ENCODE data around the gene THSD7B.
"Not testable (repeated sequence)": the region's sequence is repeated elsewhere in the genome, so short reads cannot be mapped to it uniquely, and the experiment has no call there.

The THSD7B gene

DNA sequence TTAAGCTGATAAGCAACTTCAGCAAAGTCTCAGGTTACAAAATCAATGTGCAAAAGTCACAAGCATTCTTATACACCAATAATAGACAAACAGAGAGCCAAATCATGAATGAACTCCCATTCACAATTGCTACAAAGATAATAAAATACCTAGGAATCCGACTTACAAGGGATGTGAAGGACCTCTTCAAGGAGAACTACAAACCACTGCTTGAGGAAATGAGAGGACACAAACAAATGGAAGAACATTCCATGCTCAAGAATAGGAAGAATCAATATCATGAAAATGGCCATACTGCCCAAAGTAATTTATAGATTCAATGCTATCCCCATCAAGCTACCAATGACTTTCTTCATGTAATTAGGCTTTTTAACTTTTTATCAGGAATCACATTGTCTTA, 934.9 kb downstream of the THSD7B start:
- not testable (repeated sequence) for H3K4me1 ChIP-seq (ENCODE audit: control insufficient read depth in 1 of 2, insufficient read depth in 2 of 2, low read length in 2 of 2); H3K36me3 ChIP-seq (ENCODE audit: control insufficient read depth in 1 of 2, insufficient read depth in 2 of 2, low read length in 2 of 2); H3K27me3 ChIP-seq (ENCODE audit: control insufficient read depth in 1 of 2, insufficient read depth in 2 of 2, low read length in 2 of 2); H3K4me3 ChIP-seq (ENCODE audit: low read depth in 1 of 2, low read length in 2 of 2); H3K9me3 ChIP-seq (ENCODE audit: control insufficient read depth in 1 of 2, low read length in 2 of 2); H3K27ac ChIP-seq (ENCODE audit: low read depth, low read length); H3K9ac ChIP-seq (ENCODE audit: low read depth in 1 of 2, low read length in 2 of 2)

DNA sequence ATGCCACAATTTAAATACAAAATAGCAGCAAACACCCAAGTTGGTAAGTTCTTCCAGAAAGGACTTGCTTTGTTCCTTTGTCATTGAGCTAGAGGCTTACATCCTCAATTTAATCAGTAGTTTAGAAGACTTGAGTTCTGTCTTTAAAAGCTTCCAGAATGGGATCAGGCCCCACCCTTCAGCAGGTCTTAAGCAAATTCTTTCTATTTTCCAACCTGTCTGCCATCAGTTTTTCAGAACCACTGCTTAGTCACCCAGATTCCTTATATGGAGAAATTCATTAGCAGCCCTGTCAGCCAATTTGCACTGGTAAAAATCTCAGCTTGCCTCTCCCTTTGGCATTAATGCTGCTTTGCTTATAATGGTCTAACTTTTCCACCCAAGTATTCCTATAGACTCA, 935.3 kb downstream of the THSD7B start:
- Histone ChIP-seq H3K4me3 (ENCODE audit: low read depth in 1 of 2, low read length in 2 of 2) (no peak overlapping the region), H3K9me3 (ENCODE audit: control insufficient read depth in 1 of 2, low read length in 2 of 2) (peaks cover 4% of the 10 kb centered on the region in 2 donors), H3K36me3 (ENCODE audit: control insufficient read depth in 1 of 2, insufficient read depth in 2 of 2, low read length in 2 of 2) (no peaks in the 10 kb centered on the region), H3K4me1 (ENCODE audit: control insufficient read depth in 1 of 2, insufficient read depth in 2 of 2, low read length in 2 of 2) (no peaks in the 10 kb centered on the region), H3K27ac (ENCODE audit: low read depth, low read length) (no peak overlapping the region), H3K27me3 (ENCODE audit: control insufficient read depth in 1 of 2, insufficient read depth in 2 of 2, low read length in 2 of 2) (no peaks in the 10 kb centered on the region), H3K9ac (ENCODE audit: low read depth in 1 of 2, low read length in 2 of 2) (no peak overlapping the region)

DNA sequence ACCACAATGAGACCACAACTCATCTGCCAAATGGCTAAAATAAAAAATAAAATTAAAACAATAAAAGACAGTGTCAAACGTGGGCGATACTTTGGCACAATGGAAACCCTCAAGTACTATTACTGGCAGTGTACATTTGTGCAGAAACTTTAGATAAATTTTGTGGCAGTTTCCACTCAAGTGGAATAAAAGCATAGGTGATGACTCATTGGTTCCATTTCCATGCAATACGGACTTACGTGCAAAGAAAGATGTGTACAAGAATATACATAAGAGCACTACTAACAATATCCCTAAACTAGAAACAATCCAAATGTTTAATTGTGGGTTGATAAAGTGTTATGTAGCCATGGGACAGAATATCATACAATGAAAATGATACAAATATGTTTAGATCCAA, 940.0 kb downstream of the THSD7B start:
- no peak overlapping the region for H3K4me3 ChIP-seq (ENCODE audit: low read depth in 1 of 2, low read length in 2 of 2)
- no peaks in the 10 kb centered on the region for H3K36me3 ChIP-seq (ENCODE audit: control insufficient read depth in 1 of 2, insufficient read depth in 2 of 2, low read length in 2 of 2)
- no peak overlapping the region for H3K9ac ChIP-seq (ENCODE audit: low read depth in 1 of 2, low read length in 2 of 2)
- no peaks in the 10 kb centered on the region for H3K4me1 ChIP-seq (ENCODE audit: control insufficient read depth in 1 of 2, insufficient read depth in 2 of 2, low read length in 2 of 2)
- peaks cover 4% of the 10 kb centered on the region in 2 donors for H3K9me3 ChIP-seq (ENCODE audit: control insufficient read depth in 1 of 2, low read length in 2 of 2)
- no peak overlapping the region for H3K27ac ChIP-seq (ENCODE audit: low read depth, low read length)
- H3K27me3 ChIP-seq (ENCODE audit: control insufficient read depth in 1 of 2, insufficient read depth in 2 of 2, low read length in 2 of 2) = no peaks in the 10 kb centered on the region

DNA sequence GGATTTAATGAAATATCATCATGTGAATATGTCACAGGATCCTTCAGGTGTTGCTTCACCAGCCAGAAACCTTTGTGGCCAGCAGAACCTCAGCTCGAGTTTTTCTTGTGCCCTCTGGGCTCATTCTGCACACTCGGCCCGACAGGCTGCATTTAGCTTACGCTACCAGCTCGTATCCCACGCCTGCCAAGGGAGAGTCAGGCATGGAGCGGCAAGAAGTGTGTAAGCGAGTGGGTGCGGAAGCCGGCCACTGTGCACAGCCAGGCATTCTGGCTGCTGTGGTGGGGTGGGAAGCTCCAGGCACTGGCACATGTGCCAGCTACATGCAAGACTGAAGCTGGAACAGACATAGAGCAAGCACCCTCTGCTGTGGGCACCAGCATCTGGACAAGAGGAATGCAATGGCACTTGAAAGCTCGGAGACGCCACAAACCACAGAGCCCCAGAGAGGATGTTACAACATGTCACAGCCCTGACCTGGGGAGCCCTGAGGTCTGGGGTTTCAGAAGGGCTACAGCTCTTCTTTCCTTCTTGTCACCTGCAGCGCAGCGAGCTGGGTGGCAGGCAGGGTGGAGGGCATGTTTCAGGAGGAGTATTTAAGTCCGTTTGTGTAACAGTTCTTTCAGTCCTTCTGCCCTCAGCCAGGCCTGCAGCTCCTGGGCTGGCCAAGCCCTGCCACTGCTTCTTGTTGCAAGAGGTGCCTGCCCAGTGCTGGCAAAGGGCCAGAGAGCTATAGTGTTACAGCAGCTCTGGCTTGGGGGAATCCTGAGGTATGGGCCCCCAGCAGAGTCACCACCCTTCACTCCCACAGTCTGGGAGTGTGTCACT, 941.7 kb downstream of the THSD7B start:
- no peaks in the 10 kb centered on the region for H3K4me1 ChIP-seq (ENCODE audit: control insufficient read depth in 1 of 2, insufficient read depth in 2 of 2, low read length in 2 of 2)
- H3K9ac ChIP-seq (ENCODE audit: low read depth in 1 of 2, low read length in 2 of 2) = no peak overlapping the region
- no peak overlapping the region for H3K27ac ChIP-seq (ENCODE audit: low read depth, low read length)
- H3K4me3 ChIP-seq (ENCODE audit: low read depth in 1 of 2, low read length in 2 of 2) = no peak overlapping the region
- no peaks in the 10 kb centered on the region for H3K36me3 ChIP-seq (ENCODE audit: control insufficient read depth in 1 of 2, insufficient read depth in 2 of 2, low read length in 2 of 2)
- no peaks in the 10 kb centered on the region for H3K27me3 ChIP-seq (ENCODE audit: control insufficient read depth in 1 of 2, insufficient read depth in 2 of 2, low read length in 2 of 2)
- H3K9me3 ChIP-seq (ENCODE audit: control insufficient read depth in 1 of 2, low read length in 2 of 2) = peaks cover 0 to 5% of the 10 kb centered on the region in 2 donors

DNA sequence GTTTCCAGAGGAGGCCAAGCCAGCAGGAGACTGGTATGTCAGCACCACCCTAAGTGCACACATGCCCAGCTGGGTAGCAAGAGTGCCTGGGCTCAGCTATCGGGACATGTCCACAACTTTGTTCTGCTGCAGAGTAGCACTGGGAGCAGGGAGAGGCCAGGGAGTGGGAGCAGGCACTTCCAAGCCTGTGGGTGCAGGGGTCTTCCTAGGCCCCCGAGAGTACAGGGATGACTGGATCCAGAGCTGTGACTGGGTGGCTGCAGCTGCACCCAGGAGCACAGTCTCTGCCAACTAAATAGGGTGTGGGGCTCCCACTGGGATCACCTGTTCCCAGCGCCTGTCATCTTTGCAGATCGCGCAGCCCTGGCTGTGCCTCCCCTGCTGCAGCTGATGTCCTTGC, 943.0 kb downstream of the THSD7B start:
- H3K4me3 ChIP-seq (ENCODE audit: low read depth in 1 of 2, low read length in 2 of 2) = no peak overlapping the region
- no peak overlapping the region for H3K9ac ChIP-seq (ENCODE audit: low read depth in 1 of 2, low read length in 2 of 2)
- no peak overlapping the region for H3K27ac ChIP-seq (ENCODE audit: low read depth, low read length)
- no peaks in the 10 kb centered on the region for H3K4me1 ChIP-seq (ENCODE audit: control insufficient read depth in 1 of 2, insufficient read depth in 2 of 2, low read length in 2 of 2)
- no peaks in the 10 kb centered on the region for H3K36me3 ChIP-seq (ENCODE audit: control insufficient read depth in 1 of 2, insufficient read depth in 2 of 2, low read length in 2 of 2)
- H3K9me3 ChIP-seq (ENCODE audit: control insufficient read depth in 1 of 2, low read length in 2 of 2) = peaks cover 0 to 3% of the 10 kb centered on the region in 2 donors
- H3K27me3 ChIP-seq (ENCODE audit: control insufficient read depth in 1 of 2, insufficient read depth in 2 of 2, low read length in 2 of 2) = no peaks in the 10 kb centered on the region

DNA sequence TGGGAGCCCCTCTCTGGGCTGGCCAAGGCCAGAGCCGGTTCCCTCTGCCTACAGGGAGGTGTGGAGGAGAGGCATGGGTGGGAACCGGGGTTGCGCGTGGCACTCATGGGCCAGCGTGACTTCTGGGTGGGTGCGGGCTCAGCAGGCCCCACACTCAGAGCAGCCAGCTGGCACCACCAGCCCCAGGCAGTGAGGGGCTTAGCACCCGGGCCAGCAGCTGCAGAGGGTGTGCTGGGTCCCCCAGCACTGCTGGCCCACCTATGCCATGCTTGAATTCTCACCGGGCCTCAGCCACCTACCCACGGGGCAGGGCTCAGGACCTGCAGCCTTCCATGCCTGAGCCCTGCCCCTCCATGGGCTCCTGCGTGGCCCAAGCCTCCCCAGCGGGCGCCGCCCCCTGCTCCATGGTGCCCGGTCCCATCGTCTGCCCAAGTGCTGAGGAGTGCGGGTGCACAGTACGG, 950.4 kb downstream of the THSD7B start:
- Histone ChIP-seq H3K4me1 (ENCODE audit: control insufficient read depth in 1 of 2, insufficient read depth in 2 of 2, low read length in 2 of 2) (no peaks in the 10 kb centered on the region), H3K4me3 (ENCODE audit: low read depth in 1 of 2, low read length in 2 of 2) (no peak overlapping the region), H3K9ac (ENCODE audit: low read depth in 1 of 2, low read length in 2 of 2) (no peak overlapping the region), H3K27ac (ENCODE audit: low read depth, low read length) (no peak overlapping the region), H3K36me3 (ENCODE audit: control insufficient read depth in 1 of 2, insufficient read depth in 2 of 2, low read length in 2 of 2) (no peaks in the 10 kb centered on the region), H3K9me3 (ENCODE audit: control insufficient read depth in 1 of 2, low read length in 2 of 2) (peaks cover 0 to 3% of the 10 kb centered on the region in 2 donors), H3K27me3 (ENCODE audit: control insufficient read depth in 1 of 2, insufficient read depth in 2 of 2, low read length in 2 of 2) (no peaks in the 10 kb centered on the region)

DNA sequence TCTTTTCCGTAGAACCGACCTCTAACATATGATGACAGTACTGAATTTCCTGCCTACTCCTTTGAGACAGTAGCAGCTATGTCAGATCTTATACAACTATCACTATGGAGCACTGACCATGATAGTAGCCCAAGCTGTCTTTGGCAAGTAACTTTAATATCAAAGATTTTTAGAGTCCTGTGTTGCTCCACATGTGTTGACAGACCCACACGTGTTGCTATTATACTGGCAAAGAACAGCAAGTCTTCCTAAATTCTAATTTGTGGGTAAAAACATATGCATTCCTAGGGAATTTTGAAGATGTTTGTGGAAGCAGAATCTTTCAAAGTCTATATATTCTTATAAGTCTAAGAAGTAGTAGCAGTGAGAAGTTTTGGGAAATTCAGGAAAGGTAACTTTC, 953.4 kb downstream of the THSD7B start:
- Histone ChIP-seq H3K9ac (ENCODE audit: low read depth in 1 of 2, low read length in 2 of 2) (no peak overlapping the region), H3K4me1 (ENCODE audit: control insufficient read depth in 1 of 2, insufficient read depth in 2 of 2, low read length in 2 of 2) (no peaks in the 10 kb centered on the region), H3K36me3 (ENCODE audit: control insufficient read depth in 1 of 2, insufficient read depth in 2 of 2, low read length in 2 of 2) (no peaks in the 10 kb centered on the region), H3K27ac (ENCODE audit: low read depth, low read length) (no peak overlapping the region), H3K9me3 (ENCODE audit: control insufficient read depth in 1 of 2, low read length in 2 of 2) (no peaks in the 10 kb centered on the region), H3K4me3 (ENCODE audit: low read depth in 1 of 2, low read length in 2 of 2) (no peak overlapping the region), H3K27me3 (ENCODE audit: control insufficient read depth in 1 of 2, insufficient read depth in 2 of 2, low read length in 2 of 2) (no peaks in the 10 kb centered on the region)

DNA sequence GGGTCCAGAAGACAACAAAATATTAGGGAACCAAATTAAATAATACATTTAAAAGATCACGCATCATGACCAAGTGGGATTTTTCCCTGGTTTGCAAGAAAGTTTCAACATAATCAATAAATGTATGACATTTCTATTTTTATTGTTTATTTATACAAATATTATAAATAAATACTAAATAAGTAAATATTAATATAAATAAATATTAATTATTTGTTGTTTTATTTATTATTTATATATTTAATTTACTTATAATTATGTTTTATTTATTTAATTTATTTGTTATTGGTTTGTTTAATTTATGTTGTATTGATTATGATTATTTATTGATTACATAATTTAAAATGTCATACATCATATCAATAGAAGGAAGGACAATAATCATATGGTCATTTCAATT, 956.4 kb downstream of the THSD7B start:
- Histone ChIP-seq H3K4me1 (ENCODE audit: control insufficient read depth in 1 of 2, insufficient read depth in 2 of 2, low read length in 2 of 2) (no peaks in the 10 kb centered on the region), H3K9me3 (ENCODE audit: control insufficient read depth in 1 of 2, low read length in 2 of 2) (no peaks in the 10 kb centered on the region)

DNA sequence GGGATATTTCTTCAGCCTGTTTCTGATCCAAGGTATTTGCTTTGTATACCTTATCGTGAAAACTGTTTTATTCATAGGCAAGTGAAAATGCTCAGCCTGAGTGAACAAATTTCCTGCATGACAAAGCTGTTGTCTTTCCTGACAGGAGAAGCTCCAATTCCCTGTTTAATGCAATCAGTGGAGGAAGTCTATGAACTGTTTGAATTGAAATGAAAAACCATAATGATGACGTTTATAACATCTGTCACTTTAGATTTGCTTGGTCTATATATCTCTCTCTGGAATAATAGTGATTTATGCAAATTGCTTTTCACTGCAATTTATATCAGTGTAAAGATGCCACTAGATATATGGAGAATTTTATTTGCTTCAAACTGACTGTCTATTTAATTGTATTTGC, 959.6 kb downstream of the THSD7B start:
- no peak overlapping the region for H3K9ac ChIP-seq (ENCODE audit: low read depth in 1 of 2, low read length in 2 of 2)
- no peak overlapping the region for H3K27ac ChIP-seq (ENCODE audit: low read depth, low read length)
- H3K9me3 ChIP-seq (ENCODE audit: control insufficient read depth in 1 of 2, low read length in 2 of 2) = no peaks in the 10 kb centered on the region
- H3K27me3 ChIP-seq (ENCODE audit: control insufficient read depth in 1 of 2, insufficient read depth in 2 of 2, low read length in 2 of 2) = no peaks in the 10 kb centered on the region
- H3K4me1 ChIP-seq (ENCODE audit: control insufficient read depth in 1 of 2, insufficient read depth in 2 of 2, low read length in 2 of 2) = no peaks in the 10 kb centered on the region
- no peaks in the 10 kb centered on the region for H3K36me3 ChIP-seq (ENCODE audit: control insufficient read depth in 1 of 2, insufficient read depth in 2 of 2, low read length in 2 of 2)
- no peak overlapping the region for H3K4me3 ChIP-seq (ENCODE audit: low read depth in 1 of 2, low read length in 2 of 2)

More for the DNA sequence above, 956.4 kb downstream of the THSD7B start:
- no peaks in the 10 kb centered on the region for H3K27me3 ChIP-seq (ENCODE audit: control insufficient read depth in 1 of 2, insufficient read depth in 2 of 2, low read length in 2 of 2)
- no peak overlapping the region for H3K27ac ChIP-seq (ENCODE audit: low read depth, low read length)
- H3K36me3 ChIP-seq (ENCODE audit: control insufficient read depth in 1 of 2, insufficient read depth in 2 of 2, low read length in 2 of 2) = no peaks in the 10 kb centered on the region
- no peak overlapping the region for H3K9ac ChIP-seq (ENCODE audit: low read depth in 1 of 2, low read length in 2 of 2)
- H3K4me3 ChIP-seq (ENCODE audit: low read depth in 1 of 2, low read length in 2 of 2) = no peak overlapping the region

Data from duodenal mucosa (tissue), 2 donors.